ENCODE results near the gene EPN2.

Gene EPN2

GRCh38 chr17:19383681-19384470 lies 146.7 kb downstream of the EPN2 start:
- no peak for DNase-seq

- peak; percentile 88 for DNase-seq
Observed at GRCh38 chr17:19384723-19385391, 147.7 kb downstream of the EPN2 start.

- DNase-seq = no peak
Observed at GRCh38 chr17:19385521-19385983, 148.4 kb downstream of the EPN2 start.
